ENCODE data around the gene ZCCHC24. TPM values are rescaled to one million over a fixed set of nuclear protein-coding genes. Genes with fewer than 3 reads are reported as not detected.

ZCCHC24 gene
- total and polyA plus RNA-seq, 9 donors = 21.6 to 92.1 (median 58.3) TPM

GRCh38 chr10:79336739-79337138, 108.7 kb downstream of the ZCCHC24 start:
- peaks cover 12% of the 10 kb centered on the region for H3K4me1 ChIP-seq (ENCODE audit: insufficient read depth)
- peak overlapping the region in 1 of 2 donors; percentile 8 for H3K27ac ChIP-seq
- 69 to 78% (median 76%) methylated on average over 7 of the region's 7 CpGs for WGBS, 3 donors
- no peak for DNase-seq
- H3K9me3 ChIP-seq = no peaks in the 10 kb centered on the region
- H3K27me3 ChIP-seq = no peaks in the 10 kb centered on the region
- no peak overlapping the region for H3K4me3 ChIP-seq
- TF ChIP-seq CTCF (IDR thresholded peaks at IDR 0.05) = no peak
- no peak for TF ChIP-seq EP300 (IDR thresholded peaks at IDR 0.05)
- TF ChIP-seq POLR2A (IDR thresholded peaks at IDR 0.05) = no peak
- H3K36me3 ChIP-seq = no peaks in the 10 kb centered on the region
- intact Hi-C loops (cut with DNase I) = no loop called here

GRCh38 chr10:79336276-79336675, 109.1 kb downstream of the ZCCHC24 start:
- TF ChIP-seq CTCF (IDR thresholded peaks at IDR 0.05) = no peak
- TF ChIP-seq EP300 (IDR thresholded peaks at IDR 0.05) = no peak
- no peak for TF ChIP-seq POLR2A (IDR thresholded peaks at IDR 0.05)
- no peaks in the 10 kb centered on the region for H3K36me3 ChIP-seq
- H3K27ac ChIP-seq = peak overlapping the region; percentile 8 to 66
- WGBS, 3 donors = 94 to 100% (median 98%) methylated on average over 3 of the region's 3 CpGs
- no peak overlapping the region for H3K4me3 ChIP-seq
- no peaks in the 10 kb centered on the region for H3K27me3 ChIP-seq
- H3K9me3 ChIP-seq = no peaks in the 10 kb centered on the region
- no peak for DNase-seq
- intact Hi-C loops (cut with DNase I) = no loop called here
- peaks cover 12% of the 10 kb centered on the region for H3K4me1 ChIP-seq (ENCODE audit: insufficient read depth)

- 52 to 60% (median 58%) methylated on average over 9 to 13 of the region's 13 CpGs for WGBS, 3 donors
- peak; percentile 63 to 77 (median 73) for DNase-seq
These were observed 109.8 kb downstream of the ZCCHC24 start for GRCh38 chr10:79335470-79336235.

GRCh38 chr10:79335094-79335469, 110.3 kb downstream of the ZCCHC24 start:
- 74 to 85% (median 83%) methylated on average over 2 of the region's 2 CpGs for WGBS, 3 donors

More at GRCh38 chr10:79335470-79336235, 109.8 kb downstream of the ZCCHC24 start:
- Histone ChIP-seq H3K4me1 (ENCODE audit: insufficient read depth) (peaks cover 12% of the 10 kb centered on the region), H3K4me3 (no peak overlapping the region), H3K27me3 (no peaks in the 10 kb centered on the region), H3K27ac (peak overlapping the region; percentile 8 to 66), H3K36me3 (no peaks in the 10 kb centered on the region), H3K9me3 (no peaks in the 10 kb centered on the region)
- TF ChIP-seq EP300 (IDR thresholded peaks at IDR 0.05) (no peak), CTCF (IDR thresholded peaks at IDR 0.05) (no peak), POLR2A (IDR thresholded peaks at IDR 0.05) (no peak)
- intact Hi-C loops (cut with DNase I) = no loop called here

More at GRCh38 chr10:79335094-79335469, 110.3 kb downstream of the ZCCHC24 start:
- H3K36me3 ChIP-seq = no peaks in the 10 kb centered on the region
- no peak overlapping the region for H3K4me3 ChIP-seq
- H3K4me1 ChIP-seq (ENCODE audit: insufficient read depth) = peaks cover 12% of the 10 kb centered on the region
- intact Hi-C loops (cut with DNase I) = no loop called here
- H3K27ac ChIP-seq = peak overlapping the region in 1 of 2 donors; percentile 66
- TF ChIP-seq EP300 (IDR thresholded peaks at IDR 0.05) (no peak), CTCF (IDR thresholded peaks at IDR 0.05) (no peak), POLR2A (IDR thresholded peaks at IDR 0.05) (no peak)
- no peaks in the 10 kb centered on the region for H3K27me3 ChIP-seq
- peak in 1 of 5 donors; percentile 38 for DNase-seq
- H3K9me3 ChIP-seq = no peaks in the 10 kb centered on the region
